ENCODE data around the gene METTL9. TPM values are rescaled to one million over a fixed set of nuclear protein-coding genes. Genes with fewer than 3 reads are reported as not detected.

Gene METTL9
- total and polyA plus RNA-seq, 2 of the 13 experiments (the other 11 are each of a cell fraction or from before 2014, with no cell fraction given): 123 to 204 TPM

- TF ChIP-seq E2F2 (CRISPR knock-in tag; IDR thresholded peaks at IDR 0.05; ENCODE audit: borderline replicate concordance) (no peak), KDM5A (IDR thresholded peaks at IDR 0.05; ENCODE audit: borderline replicate concordance, low read length) (no peak), ISL2 (CRISPR knock-in tag; IDR thresholded peaks at IDR 0.05) (0 out of 2 replicates have a peak, but pooled peaks have one; percentile 20), CHD4 (IDR thresholded peaks at IDR 0.05; ENCODE audit: borderline replicate concordance, low read length) (0 out of 2 replicates have a peak, but pooled peaks have one; percentile 20), ZNF720 (CRISPR knock-in tag; IDR thresholded peaks at IDR 0.05) (no peak), LRRFIP1 (CRISPR knock-in tag; conservative IDR thresholded peaks at IDR 0.05) (no peak), ZNF570 (CRISPR knock-in tag; IDR thresholded peaks at IDR 0.05; ENCODE audit: borderline replicate concordance) (no peak), FOXA3 (CRISPR knock-in tag; IDR thresholded peaks at IDR 0.05) (peak; percentile 80), HNF1B (CRISPR knock-in tag; IDR thresholded peaks at IDR 0.05) (no peak), ZNF841 (CRISPR knock-in tag; IDR thresholded peaks at IDR 0.05; ENCODE audit: borderline replicate concordance) (no peak), RARG (CRISPR knock-in tag; IDR thresholded peaks at IDR 0.05; ENCODE audit: low read depth) (no peak), FOXP1 (IDR thresholded peaks at IDR 0.05) (no peak), FOXP1 (CRISPR knock-in tag; IDR thresholded peaks at IDR 0.05) (peak; percentile 72), NBN (conservative IDR thresholded peaks at IDR 0.05) (no peak), KDM5B (CRISPR knock-in tag; IDR thresholded peaks at IDR 0.05; ENCODE audit: borderline replicate concordance) (no peak), ZC3H13 (CRISPR knock-in tag; IDR thresholded peaks at IDR 0.05) (no peak), DNMT1 (CRISPR knock-in tag; IDR thresholded peaks at IDR 0.05) (no peak), ZNF101 (CRISPR knock-in tag; IDR thresholded peaks at IDR 0.05; ENCODE audit: borderline replicate concordance, low read depth) (no peak)
- TF ChIP-seq, protein P1, sequence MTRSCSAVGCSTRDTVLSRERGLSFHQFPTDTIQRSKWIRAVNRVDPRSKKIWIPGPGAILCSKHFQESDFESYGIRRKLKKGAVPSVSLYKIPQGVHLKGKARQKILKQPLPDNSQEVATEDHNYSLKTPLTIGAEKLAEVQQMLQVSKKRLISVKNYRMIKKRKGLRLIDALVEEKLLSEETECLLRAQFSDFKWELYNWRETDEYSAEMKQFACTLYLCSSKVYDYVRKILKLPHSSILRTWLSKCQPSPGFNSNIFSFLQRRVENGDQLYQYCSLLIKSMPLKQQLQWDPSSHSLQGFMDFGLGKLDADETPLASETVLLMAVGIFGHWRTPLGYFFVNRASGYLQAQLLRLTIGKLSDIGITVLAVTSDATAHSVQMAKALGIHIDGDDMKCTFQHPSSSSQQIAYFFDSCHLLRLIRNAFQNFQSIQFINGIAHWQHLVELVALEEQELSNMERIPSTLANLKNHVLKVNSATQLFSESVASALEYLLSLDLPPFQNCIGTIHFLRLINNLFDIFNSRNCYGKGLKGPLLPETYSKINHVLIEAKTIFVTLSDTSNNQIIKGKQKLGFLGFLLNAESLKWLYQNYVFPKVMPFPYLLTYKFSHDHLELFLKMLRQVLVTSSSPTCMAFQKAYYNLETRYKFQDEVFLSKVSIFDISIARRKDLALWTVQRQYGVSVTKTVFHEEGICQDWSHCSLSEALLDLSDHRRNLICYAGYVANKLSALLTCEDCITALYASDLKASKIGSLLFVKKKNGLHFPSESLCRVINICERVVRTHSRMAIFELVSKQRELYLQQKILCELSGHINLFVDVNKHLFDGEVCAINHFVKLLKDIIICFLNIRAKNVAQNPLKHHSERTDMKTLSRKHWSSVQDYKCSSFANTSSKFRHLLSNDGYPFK (CRISPR knock-in tag; IDR thresholded peaks at IDR 0.05; ENCODE audit: borderline replicate concordance): no peak
- TF ChIP-seq, protein P2, sequence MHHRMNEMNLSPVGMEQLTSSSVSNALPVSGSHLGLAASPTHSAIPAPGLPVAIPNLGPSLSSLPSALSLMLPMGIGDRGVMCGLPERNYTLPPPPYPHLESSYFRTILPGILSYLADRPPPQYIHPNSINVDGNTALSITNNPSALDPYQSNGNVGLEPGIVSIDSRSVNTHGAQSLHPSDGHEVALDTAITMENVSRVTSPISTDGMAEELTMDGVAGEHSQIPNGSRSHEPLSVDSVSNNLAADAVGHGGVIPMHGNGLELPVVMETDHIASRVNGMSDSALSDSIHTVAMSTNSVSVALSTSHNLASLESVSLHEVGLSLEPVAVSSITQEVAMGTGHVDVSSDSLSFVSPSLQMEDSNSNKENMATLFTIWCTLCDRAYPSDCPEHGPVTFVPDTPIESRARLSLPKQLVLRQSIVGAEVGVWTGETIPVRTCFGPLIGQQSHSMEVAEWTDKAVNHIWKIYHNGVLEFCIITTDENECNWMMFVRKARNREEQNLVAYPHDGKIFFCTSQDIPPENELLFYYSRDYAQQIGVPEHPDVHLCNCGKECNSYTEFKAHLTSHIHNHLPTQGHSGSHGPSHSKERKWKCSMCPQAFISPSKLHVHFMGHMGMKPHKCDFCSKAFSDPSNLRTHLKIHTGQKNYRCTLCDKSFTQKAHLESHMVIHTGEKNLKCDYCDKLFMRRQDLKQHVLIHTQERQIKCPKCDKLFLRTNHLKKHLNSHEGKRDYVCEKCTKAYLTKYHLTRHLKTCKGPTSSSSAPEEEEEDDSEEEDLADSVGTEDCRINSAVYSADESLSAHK (CRISPR knock-in tag; IDR thresholded peaks at IDR 0.05; ENCODE audit: borderline replicate concordance): no peak
Measured at GRCh38 chr16:21628121-21628726, 28.8 kb downstream of the METTL9 start (continued).

Data from HepG2 (cell line).